Effector CD8-positive, alpha-beta T cell (primary cell): ENCODE measurements around the gene FAM136A.
"Not testable (repeated sequence)": the region's sequence is repeated elsewhere in the genome, so short reads cannot be mapped to it uniquely, and the experiment has no call there.

Source experiments
- DNase-seq: peaks from one replicate; lab custom pipeline; 2025; lab: John Stamatoyannopoulos, UW
- total RNA-seq, 4 experiments: gene quantifications; one replicate each; lab custom pipeline; 2026; lab: John Stamatoyannopoulos, UW

Gene FAM136A
- total RNA-seq, result 24.6 to 54.8 (median 43.3) reads per million in 4 experiments

DNA sequence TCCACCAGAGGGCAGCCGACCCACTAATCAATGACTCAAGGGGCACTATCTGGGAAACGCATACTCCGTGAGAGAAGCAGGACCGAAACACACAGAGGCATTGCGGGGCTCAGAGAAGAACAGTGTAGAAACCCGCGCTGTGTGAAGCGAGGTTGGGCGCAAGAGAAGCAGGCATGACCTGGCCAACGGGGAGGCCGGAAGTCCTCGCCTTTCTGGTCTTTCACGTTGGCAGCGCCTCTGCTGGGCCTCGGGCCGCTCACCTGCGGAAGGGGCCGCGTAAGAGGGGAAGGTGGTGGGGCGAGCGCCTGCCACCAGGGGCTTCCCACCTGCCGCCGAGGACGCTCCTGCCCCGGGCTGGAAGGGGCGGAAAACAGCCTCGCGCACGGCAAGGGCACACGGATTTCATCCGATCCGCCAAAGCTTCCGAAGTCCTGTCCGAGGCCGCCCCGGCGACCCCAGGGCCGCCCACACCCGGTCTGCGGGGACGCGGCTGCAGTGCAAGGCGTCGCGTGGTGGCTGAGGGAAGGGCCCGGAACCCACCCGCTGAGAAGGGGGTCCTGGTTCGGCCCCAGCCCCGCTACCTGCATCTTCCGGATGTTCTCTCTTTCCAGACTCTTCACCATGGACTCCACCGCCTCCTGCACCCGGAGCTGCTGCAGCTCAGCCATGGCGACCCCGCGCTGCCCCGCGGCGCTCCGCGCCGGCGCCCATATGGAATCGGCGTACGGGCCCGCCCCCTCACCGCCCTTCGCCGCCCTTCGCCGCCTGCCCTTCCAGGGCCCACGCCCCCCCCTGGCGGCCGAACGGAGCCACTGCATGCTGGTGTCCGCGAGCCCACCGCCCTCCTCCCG lies at the start of gene FAM136A:
FAM136A (minus strand) TSS at position 724 of the 851 bp plus-strand sequence; CDS start at position 668, 56 bp downstream.
- DNase-seq, result peak; percentile 87

DNA sequence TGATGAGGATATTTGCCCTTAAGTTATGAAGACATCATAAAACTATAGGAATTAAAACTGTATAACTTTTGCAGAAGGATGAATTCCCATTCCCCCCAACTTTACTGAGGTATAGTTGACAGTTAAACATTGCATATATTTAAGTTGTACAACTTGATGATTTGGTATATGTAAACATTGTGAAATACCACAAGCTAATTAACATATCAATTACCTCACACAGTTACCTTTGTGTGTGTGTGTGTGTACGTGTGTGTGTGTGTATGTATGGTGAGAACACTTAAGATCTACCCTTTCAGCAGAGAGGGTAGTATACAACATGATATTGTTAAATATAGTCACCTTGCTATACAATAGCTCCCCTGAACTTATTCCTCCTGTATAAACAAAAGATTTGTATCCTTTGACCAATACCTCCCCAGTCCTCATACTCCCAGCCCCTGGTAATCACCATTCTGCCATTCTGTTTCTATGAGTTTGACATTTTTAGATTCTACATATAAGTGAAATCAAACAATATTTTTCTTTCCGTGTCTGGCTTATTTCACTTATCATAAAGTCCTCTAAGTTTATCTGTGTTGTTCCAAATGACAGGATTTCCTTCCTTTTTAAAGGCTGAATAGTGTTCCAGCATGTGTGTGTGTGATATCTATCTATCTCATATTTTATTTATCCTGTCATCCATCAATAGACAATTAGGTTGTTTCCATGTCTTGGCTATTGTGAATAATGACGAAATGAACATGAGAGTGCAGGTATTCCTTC lies 48.2 kb upstream of the FAM136A start:
- DNase-seq, result no peak

DNA sequence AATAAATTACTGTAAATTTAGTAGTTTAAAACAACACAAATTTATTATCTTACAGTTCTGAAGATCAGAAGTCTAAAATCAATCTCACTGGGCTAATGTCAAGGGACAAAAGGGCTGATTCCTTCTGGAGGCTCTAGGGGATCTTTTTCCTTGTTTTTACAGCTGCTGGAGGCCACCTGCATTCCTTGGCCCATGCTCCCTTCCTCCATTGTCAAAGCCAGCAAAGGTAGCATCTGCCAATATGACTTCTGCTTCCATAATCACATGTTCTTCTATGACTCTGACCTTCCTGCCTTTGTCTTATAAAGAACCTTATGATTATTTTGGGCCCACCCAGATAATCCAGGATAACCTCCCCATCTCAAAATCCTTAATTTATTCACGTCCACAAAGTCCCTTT lies 46.0 kb upstream of the FAM136A start:
- DNase-seq, result no peak

DNA sequence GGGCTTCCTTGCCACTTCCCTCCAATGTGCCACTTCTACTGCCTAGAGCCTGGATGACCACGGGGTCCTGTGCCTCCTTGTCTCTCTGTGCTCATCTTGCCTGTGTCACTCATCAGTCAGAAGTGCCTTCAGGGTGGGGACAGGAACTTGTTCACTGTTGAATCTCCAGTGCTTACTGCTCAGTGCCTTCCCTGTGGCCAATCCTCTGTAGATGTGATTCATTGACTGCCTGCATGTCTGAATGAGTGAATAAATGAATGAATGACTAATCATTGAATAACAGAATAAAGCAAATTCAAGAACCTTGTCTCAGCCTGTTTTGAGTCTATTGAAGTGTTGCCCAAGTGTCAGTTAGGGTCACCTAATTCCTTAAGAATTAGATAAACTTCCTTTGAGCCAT lies 42.3 kb upstream of the FAM136A start:
- DNase-seq, result no peak

DNA sequence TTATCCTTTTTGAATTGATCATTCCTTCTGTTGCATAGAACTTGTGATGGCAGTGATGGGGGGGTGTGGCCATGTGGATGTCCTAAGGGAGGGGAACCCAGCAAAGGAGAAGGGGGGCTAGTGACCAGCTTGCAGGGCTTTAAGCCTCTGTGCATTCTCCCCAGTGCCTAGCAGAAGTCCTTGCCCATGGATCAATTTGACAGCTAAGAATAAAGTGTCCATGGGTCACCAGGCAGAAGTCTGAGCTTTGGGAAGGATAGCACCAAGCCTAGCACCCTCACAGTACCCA lies 39.6 kb upstream of the FAM136A start:
- DNase-seq, result no peak

DNA sequence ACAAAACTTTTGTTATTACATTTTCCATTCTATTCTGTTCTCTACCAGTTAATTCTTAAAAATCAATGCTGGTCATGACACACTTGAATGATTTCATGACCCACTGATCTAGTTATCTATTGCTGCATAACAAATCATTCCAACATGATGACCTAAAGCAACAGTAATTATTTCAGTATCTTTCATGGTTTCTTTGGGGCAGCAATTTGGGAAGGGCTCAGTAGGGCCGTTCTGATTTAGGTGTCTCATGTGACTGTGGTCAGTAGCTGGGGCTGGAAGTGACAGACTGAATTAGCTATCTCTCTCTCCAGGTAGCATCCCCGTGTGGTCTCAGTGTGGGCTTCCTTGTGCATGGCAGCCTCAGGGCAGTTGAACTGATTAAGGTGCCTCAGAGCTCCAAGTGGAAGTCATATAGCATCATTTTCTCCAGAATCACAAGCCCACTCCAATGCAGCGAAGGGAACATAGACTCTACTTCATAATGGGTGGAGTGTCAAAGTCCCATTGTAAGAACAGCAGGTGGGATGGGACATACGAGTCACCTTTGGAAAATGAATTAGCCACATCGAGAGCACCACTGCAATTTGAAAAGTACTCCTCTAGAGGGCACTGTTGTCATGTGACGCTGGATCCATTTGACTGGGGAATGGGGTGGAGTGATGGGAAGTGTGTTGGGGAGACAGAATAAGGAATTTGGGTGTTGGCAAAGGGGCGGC lies 39.1 kb upstream of the FAM136A start:
- peak; percentile 17 for DNase-seq

DNA sequence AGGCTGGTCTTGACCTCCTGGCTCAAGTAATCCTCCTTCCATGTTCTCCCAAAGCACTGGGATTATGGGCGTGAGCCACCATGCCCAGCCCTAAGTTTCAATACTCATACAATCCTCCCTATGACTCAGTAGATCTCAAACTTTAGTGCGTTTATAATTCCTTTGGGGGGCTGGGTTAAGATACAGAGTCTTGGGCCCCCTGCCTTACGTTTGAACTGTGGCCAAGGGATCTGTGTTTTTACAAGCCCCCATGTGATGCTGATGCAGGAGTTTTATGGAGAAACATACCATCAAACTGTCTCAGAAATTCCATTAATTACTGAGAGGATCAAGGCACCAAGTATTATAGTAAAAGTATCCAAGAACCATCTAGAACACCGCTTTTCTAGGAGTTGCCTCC lies 38.2 kb upstream of the FAM136A start:
- DNase-seq, result no peak

DNA sequence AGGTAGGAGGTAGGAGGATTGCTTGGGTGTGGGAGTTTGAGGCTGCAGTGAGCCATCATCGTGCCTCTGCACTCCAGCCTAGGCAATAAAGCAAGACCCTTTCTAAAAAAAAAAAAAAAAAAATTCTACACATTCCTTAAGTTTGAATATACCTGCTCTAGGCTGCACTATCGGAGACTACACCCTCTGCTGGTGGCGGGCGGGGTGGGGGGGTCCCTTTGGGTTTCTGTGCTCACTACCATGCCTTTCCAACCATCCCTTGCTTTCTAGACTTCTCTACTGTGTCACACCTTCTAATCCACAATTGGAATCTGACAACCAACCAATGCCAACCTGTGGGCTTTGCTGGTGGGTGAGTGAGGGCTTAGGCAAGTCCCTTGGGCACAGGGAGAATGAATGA lies 34.7 kb upstream of the FAM136A start:
- DNase-seq, result no peak

DNA sequence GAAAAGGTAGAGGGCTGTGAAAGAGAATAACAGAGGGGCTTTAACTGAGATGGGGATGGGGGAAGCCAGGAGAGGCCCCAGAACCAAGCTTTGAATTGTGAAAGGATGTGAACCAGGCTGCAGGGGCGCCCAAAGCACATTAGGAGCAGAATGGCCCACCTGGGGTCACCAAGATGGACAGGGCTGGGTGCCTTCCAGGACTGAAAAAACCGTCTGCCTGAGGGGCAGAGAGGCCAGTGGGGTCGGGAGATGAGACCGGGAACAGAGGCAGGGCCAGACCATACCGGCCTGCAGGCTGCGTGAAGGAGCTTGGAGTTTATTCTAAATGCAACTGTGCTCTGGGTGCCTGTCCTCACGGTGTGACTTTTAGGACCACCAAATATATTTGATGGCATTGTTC lies 29.1 kb upstream of the FAM136A start:
- no peak for DNase-seq

DNA sequence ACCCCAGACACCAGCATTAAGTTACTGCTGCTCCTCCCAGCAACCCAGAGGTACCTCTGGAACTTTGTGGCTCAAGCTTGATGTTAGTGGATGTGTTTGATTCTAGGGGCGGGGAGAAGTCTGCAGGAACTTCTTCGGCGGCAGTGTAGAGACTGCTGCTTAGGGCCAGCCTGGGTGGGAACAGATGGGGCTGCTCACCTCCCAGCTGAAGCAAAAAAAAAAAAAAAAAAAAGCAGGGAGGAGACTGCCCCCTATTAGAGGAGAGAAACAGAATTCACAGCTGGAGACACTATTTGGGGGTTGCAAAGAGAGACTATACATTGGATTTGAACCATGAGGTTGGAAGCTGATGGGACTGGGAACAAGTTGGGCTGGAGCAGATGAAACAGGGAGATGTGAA lies 28.6 kb upstream of the FAM136A start:
- DNase-seq, result no peak

DNA sequence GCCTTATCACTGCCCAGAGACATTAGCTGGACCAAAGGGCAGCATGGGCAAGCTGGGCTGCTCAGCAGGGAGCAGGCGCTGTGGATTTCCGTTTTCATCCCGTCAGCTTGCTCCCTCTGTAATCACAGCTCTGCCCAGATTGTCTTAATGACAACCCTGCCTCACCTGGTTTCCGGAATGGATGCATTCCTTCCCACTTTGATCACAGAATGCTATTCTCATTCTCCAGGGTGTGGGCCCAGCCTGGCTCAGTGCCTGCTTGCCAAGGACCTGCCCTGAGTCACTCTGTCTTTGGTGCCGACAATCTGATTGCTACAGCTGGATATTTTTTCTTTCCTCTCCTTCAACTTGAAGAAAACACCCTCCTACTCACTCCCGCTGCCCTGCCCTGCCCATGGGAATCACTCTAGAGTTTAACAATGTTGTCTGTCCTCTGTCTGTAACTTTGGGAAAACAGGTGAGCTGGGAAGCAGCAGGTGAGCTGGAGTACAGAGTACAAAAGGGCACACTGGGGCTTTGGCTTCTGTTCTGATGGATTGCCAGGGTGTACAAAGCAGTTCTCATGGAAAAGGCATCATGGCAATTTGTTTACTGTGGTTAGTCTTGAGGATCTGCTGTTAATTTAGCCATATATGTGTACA lies 27.2 kb upstream of the FAM136A start:
- DNase-seq, result no peak

DNA sequence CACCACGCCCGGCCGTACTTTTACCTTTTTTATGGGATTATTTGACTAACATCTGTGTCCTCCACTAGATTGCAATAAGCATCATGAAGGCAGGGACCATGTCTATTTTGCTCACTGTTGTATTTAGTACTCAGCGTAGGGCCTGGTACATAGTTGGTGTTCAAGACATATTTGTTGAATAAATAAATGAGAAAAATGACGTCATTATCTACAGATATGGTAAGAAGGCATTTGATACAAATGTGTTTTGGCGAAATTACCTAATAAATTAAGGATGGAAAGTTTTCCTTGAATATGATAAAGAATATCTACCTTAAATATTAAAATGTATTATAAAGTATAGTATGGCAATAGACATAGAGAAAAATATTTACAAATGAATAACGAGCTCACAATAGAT lies 24.0 kb upstream of the FAM136A start:
- no peak for DNase-seq

DNA sequence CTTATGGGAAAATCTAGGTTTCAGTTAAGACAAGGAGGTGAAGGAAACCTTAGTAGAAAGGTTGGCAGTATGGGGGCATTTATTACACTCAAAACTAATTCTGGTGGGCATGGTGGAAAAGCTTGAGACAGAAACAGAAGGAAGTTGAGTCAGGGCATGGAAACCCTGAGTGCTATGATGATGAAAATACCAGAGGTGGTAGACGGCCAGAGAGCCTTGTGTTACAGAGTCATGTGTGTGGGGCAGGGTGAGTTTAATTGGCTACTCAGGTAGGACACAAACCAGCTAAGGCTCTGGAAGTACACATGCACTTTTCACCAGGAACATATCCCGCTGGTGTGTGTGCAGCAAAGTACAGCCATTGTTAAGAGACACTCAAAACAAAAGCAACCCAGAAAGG lies 20.7 kb upstream of the FAM136A start:
- DNase-seq, result no peak

DNA sequence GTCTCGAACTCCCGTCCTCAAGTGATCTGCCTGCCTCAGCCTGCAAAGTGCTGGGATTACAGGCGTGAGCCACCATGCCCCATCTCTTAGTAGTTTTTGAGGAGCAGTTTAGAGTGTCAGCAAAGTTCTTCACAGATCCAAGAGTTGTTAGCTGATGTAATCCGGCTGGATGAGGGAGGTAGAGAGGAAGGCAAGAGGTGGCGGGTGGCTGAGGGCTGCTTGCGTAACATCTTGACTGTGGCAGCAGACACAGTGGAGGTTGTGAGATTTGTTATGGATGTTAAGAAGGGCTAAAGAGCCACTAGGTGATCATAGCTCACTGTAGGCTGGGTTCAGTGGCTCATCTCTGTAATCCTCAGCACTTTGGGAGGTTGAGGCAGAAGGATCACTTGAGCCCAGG lies 19.5 kb upstream of the FAM136A start:
- DNase-seq, result no peak

DNA sequence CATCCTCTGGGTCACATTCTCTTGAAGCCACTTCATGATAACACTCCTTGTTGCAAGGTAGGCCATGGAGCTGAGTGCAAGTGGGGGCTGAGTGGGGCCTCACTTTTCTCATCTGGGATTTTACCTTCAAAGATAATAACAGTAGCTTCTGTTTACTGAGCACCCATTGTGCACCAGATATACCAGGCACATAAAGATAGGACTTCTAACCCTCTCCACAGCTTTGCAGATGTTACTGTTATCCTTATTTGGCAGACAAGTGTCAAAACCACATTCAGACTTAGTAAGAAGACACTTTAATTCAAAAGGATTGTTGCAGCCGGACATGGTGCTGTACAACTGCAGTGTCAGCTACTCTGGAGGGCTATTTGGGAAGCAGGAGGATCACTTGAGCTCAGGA lies 12.8 kb upstream of the FAM136A start:
- no peak for DNase-seq

DNA sequence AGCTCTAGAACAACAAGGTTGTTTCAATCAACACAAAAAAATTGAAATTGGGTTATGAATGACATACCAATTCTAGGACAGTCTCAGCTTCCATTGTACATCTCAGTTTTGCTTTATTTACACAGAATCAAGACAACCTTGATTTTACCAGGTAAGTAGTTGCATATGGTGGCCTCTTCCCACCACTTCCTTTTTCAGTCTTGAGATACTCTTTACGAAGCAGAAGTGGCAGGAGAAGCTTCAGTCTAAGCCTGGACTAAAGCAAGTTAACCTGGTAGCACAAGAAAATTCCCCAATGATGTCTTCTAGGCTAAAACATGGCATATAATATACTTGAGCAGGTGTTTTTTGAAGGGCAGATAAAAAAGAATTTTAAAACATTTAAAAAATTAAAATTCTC lies 10.7 kb upstream of the FAM136A start:
- DNase-seq, result no peak

DNA sequence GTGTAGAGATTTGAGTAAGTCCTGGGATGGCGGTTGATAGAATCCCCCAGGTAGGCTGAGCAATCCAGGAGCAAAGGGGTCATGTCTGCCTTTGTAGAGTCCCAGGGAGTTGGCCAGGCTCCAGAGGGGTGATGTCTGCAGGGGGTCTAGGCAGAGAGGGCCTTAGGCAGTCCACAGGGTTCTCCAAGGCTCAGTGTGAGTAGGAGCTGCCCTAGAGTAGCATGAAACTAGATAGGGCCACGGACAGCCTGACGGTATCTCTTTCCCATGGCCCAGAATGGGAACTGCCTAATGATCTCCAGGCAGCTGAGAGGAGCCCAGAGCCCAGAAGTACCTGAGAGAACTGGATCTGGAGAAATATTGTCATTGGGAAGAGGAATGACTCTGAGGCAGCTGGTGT lies 9.0 kb upstream of the FAM136A start:
- no peak for DNase-seq

DNA sequence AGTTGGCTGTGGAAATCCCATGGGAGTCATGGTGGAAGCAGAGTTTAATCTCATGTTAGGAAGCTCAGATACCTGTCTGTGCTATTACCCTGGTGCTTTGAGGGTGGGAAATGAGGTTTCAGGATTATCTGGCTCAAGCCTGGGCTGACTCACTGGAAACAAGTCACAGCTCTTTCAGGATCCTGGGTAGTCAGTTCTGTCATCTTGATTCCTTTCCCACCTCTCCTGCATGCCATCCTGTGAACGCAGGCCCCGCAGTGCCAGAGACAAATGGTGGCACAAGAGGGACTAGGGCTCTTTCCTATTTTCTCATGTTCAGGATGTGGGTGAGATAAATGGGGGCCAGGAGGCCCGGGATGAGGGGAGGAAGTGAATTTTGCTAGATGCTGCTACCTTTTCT lies 3.7 kb upstream of the FAM136A start:
- DNase-seq, result no peak

DNA sequence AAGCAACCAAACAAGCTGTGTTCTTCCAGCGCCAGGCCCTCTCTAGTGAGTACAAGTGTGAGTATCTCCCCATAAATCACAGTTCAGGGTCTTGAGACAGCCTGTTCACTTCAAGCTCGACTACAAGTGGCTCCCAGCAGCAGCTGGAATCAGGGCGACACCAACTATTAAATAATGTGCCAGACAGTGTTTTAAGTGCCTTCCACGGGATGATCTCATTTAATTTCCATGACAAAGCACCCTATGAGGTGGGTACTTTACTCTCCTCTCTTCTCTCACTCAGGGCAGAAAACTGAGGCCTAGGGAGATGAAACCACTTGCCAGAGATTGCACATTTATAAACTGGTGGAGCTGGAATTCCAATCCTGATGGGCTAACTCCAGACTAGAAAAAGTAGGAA lies 2.6 kb upstream of the FAM136A start:
- DNase-seq, result no peak

DNA sequence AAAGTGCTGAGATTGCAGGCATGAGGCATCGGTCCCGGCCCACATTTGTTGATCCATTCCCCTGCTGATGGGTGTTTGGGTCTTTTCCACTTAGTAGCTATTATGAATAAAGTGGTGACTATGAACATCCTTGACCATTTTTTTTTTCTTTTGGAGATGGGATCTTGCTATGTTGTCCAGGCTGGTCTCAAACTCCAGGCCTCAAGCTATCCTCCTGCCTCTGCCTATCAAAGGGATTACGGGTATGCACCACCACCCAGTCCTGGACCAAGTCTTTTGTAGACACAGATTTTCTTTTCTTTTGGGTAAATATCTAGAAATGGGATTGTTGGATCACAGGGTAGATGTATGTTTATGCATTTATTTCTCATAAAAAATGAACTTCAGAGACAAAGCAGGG lies 1.3 kb upstream of the FAM136A start:
- DNase-seq, result no peak

DNA sequence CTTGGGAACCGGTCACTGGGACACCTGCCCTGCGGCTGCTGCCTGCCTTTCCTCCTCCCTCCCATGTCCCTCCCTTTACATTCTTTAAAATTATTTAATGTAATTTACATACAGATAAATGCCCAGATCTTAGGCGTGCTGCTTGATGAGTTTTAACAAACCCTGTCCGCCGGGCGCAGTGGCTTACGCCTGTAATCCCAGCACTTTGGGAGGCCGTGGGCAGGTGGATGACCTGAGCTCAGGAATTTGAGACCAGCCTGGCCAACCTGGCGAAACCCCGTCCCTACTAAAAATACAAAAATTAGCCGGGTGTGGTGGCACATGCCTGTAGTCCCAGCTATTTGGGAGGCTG lies 304 bp upstream of the FAM136A start:
- DNase-seq, result not testable (repeated sequence)

DNA sequence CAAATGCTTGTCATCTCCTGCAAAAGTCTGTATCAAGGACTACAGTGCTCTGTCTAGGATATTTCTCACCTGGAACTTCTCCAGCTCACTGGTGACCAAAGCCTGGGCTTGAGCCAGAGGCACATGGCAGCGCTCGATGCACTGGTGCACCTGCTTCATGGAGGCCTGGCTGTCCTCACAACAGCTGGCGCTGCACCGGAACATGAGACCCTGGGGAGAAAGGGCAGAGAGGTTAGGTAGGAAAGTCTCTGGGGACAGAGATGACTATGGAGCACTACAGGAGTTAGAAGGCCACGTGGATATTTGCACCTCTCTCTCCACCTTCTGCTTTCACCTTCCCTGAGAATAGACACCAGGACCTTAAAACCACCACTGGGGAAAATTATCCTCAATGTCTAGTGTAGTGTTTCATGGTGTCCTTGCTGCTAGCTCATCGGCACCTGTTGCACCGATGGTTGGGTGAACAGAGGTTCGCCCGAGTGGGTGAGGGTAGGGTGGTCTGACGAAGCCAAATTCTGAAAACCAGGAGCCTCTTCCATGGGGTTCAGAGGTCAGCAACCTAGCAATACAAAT lies 1.0 kb downstream of the FAM136A start:
- DNase-seq, result no peak
